PC-9 (cell line): ENCODE data around the gene ABCB8. TPM values are rescaled to one million over a fixed set of nuclear protein-coding genes. Genes with fewer than 3 reads are reported as not detected.

Experiments
- Bru-seq: library from RNA; stranded (reverse); fragments of 400-500 nt; gene quantifications from one replicate; lab custom pipeline; 2021; lab: Mats Ljungman, UMichigan
- BruChase-seq, 2 experiments: library from RNA; stranded (reverse); fragments of 400-500 nt; gene quantifications; one replicate each; lab custom pipeline; 2021; lab: Mats Ljungman, UMichigan
- BruUV-seq: library from RNA; stranded (reverse); fragments of 400-500 nt; replicated peaks from 2 replicates; lab custom pipeline; 2021; lab: Mats Ljungman, UMichigan
- CTCF ChIA-PET: fragments of 300-600 bp; sonication (Branson Sonifier 250); formaldehyde crosslinking; loops from one replicate; lab custom pipeline; 2022; ENCODE audit warnings: antibody characterized with exemption; lab: Charles Lee
- POLR2A ChIA-PET: fragments of 300-600 bp; sonication (Branson Sonifier 250); formaldehyde crosslinking; loops from one replicate; lab custom pipeline; 2022; ENCODE audit warnings: antibody characterized with exemption; ENCODE audit not compliant: unreplicated experiment; lab: Charles Lee
- DNase-seq, 2 experiments: peaks; one replicate each; pipeline versions ENCODE4 v3.0.0 to v3.0.0-alpha.2; 2015 to 2022; ENCODE audit warnings: mixed read lengths in 1 of 2
- H2AFZ ChIP-seq: fragments of 200-600 bp; sonication (generic); 2 replicates; pipeline ENCODE4 v1.8.1; 2017; ENCODE audit warnings: antibody characterized with exemption
- H3F3A ChIP-seq: fragments of 200-600 bp; sonication (generic); 2 replicates; pipeline ENCODE4 v1.8.1; 2017; ENCODE audit warnings: antibody characterized with exemption, mild to moderate bottlenecking, low read depth; ENCODE audit not compliant: insufficient read depth
- H3K27ac ChIP-seq: fragments of 200-600 bp; sonication (generic); 2 replicates; pipeline ENCODE4 v1.6.1; 2016; ENCODE audit warnings: mixed run types
- H3K27me3 ChIP-seq: fragments of 200-600 bp; sonication (generic); 2 replicates; pipeline ENCODE4 v1.6.1; 2016; ENCODE audit warnings: low read depth, mixed run types; ENCODE audit not compliant: insufficient read depth
- H3K36me3 ChIP-seq: fragments of 200-600 bp; sonication (generic); 2 replicates; pipeline ENCODE4 v1.6.1; 2016; ENCODE audit warnings: low read depth, mixed run types
- H3K4me1 ChIP-seq: fragments of 200-600 bp; sonication (generic); replicated peaks from 2 replicates; pipeline ENCODE4 v1.6.1; 2016; ENCODE audit warnings: mixed run types; ENCODE audit not compliant: insufficient read depth
- H3K4me2 ChIP-seq: fragments of 200-600 bp; sonication (generic); 2 replicates; pipeline ENCODE4 v1.6.1; 2017; ENCODE audit warnings: mixed run types
- H3K4me3 ChIP-seq: fragments of 200-600 bp; sonication (generic); 2 replicates; pipeline ENCODE4 v1.6.1; 2016; ENCODE audit warnings: mixed run types
- H3K79me2 ChIP-seq: fragments of 200-600 bp; sonication (generic); 2 replicates; pipeline ENCODE4 v1.6.1; 2017; ENCODE audit warnings: low read depth, mixed run types
- H3K9me2 ChIP-seq: fragments of 200-600 bp; sonication (generic); 2 replicates; pipeline ENCODE4 v1.8.1; 2017; ENCODE audit warnings: mild to moderate bottlenecking; ENCODE audit not compliant: insufficient read depth
- H3K9me3 ChIP-seq: fragments of 200-600 bp; sonication (generic); 2 replicates; pipeline ENCODE4 v1.8.1; 2016; ENCODE audit warnings: low read depth; ENCODE audit not compliant: insufficient read depth
- H4K20me1 ChIP-seq: fragments of 200-600 bp; sonication (generic); 2 replicates; pipeline ENCODE4 v1.8.1; 2017; ENCODE audit not compliant: insufficient read depth
- CTCF ChIP-seq: fragments of 200-600 bp; sonication (generic); conservative IDR thresholded peaks from 2 replicates; pipeline ENCODE4 v1.6.1; 2017; ENCODE audit warnings: mixed run types, antibody characterized with exemption, mild to moderate bottlenecking, moderate library complexity
- EZH2 ChIP-seq: fragments of 200-600 bp; sonication (generic); IDR thresholded peaks from 2 replicates; pipeline ENCODE4 v1.8.0; 2017; ENCODE audit warnings: antibody characterized with exemption, low read depth
- intact Hi-C: fragments of 100-400 bp; cut with micrococcal nuclease; formaldehyde crosslinking; loops from one replicate; pipeline ENCODE4 v1.10.0; 2022; ENCODE audit not compliant: unreplicated experiment
- long read RNA-seq: library from polyadenylated mRNA; stranded (forward); transcript quantifications from one replicate; pipeline ENCODE4 v2.0.0, GENCODE V29; 2022
- total RNA-seq: library from RNA; stranded (reverse); gene quantifications from 2 replicates; pipeline ENCODE4 v1.2.3, GENCODE V29; 2021

Gene ABCB8
- 51.8 and 61.9 TPM in 2 replicates for total RNA-seq
- Bru-seq, nascent RNA = percentile 64 among the genes with signal in this experiment
- BruChase-seq, experiment 1, labeled RNA remaining after a 2-hour chase = percentile 63 among the genes with signal in this experiment
- percentile 79 among the genes with signal in this experiment for BruChase-seq, experiment 2, labeled RNA remaining after a 6-hour chase
- long read RNA-seq, full-length matches to known transcripts = 54 of 82 reads
- long read RNA-seq, partial matches to known transcripts = 14 of 82 reads
- long read RNA-seq, other reads (novel, unspliced or antisense) = 14 of 82 reads

GRCh38 chr7:151028131-151028947 is at the start of gene ABCB8:
ABCB8 (plus strand) TSS chr7:151028450; CDS start chr7:151028516, 66 bp downstream.
- H3F3A ChIP-seq = peaks cover 19% of the 10 kb centered on the region; the same call in 1 of the 2 replicates
- peak within 1 kb of the TSS; percentile 59 for H3K27ac ChIP-seq
- CTCF ChIA-PET = interaction anchor here (0.6 to 1.5 kb wide), 7 partner anchors 10 to 127 kb away, joined by 3 to 8 read pairs (median 4); partner anchors contain the start of gene FASTK
- H3K4me1 ChIP-seq = peaks cover 55% of the 10 kb centered on the region
- no peaks in the 10 kb centered on the region for H3K9me3 ChIP-seq
- peak within 1 kb of the TSS; percentile 59 for H3K4me3 ChIP-seq
- peak within 1 kb of the TSS; percentile 75 for H3K4me2 ChIP-seq
- H2AFZ ChIP-seq = peak within 1 kb of the TSS; percentile 79
- H3K36me3 ChIP-seq = no peaks in the 10 kb centered on the region
- H4K20me1 ChIP-seq = no peaks in the 10 kb centered on the region
- TF ChIP-seq EZH2 = no peak
- peak; percentile 73; the same call in 1 of the 2 replicates for TF ChIP-seq CTCF
- POLR2A ChIA-PET = interaction anchor here (0.6 to 1.1 kb wide), 13 partner anchors 19 to 1255 kb away, joined by 3 to 21 read pairs (median 4); partner anchors contain the start of genes CDK5 and ZNF467
- no peaks in the 10 kb centered on the region for H3K9me2 ChIP-seq
- no TSS peak for BruUV-seq
- intact Hi-C loops = loop anchor here (1.0 to 5.0 kb wide), 7 partner anchors 11 to 706 kb away; partner anchors contain the start of genes ACTR3C, AGAP3 and LRRC61
- H3K79me2 ChIP-seq = peaks cover 21% of the 10 kb centered on the region
- no peaks in the 10 kb centered on the region for H3K27me3 ChIP-seq
- DNase-seq = peak; percentile 99 to 100

- Histone ChIP-seq H2AFZ (no peak overlapping the region), H3K79me2 (no peaks in the 10 kb centered on the region), H3K9me3 (no peaks in the 10 kb centered on the region), H3K4me2 (no peak overlapping the region), H3K4me3 (no peak overlapping the region), H3K27ac (no peak overlapping the region), H3K36me3 (no peaks in the 10 kb centered on the region), H3K9me2 (no peaks in the 10 kb centered on the region), H4K20me1 (no peaks in the 10 kb centered on the region; the same call in 1 of the 2 replicates), H3K4me1 (0 out of 2 replicates have a peak, but pooled peaks cover 4% of the 10 kb centered on the region), H3F3A (no peaks in the 10 kb centered on the region), H3K27me3 (peaks cover 51% of the 10 kb centered on the region)
- ChIA-PET CTCF (no interaction called here), POLR2A (no interaction called here)
- intact Hi-C loops = loop anchor here (10.0 kb wide), 1 partner anchor 105 kb away; the partner anchor contains the start of genes AGAP3, FASTK and TMUB1
- BruUV-seq = no TSS peak
- no peak for TF ChIP-seq CTCF
- no peak for TF ChIP-seq EZH2
- DNase-seq = no peak
Measured at GRCh38 chr7:150979713-150980390, 48.4 kb upstream of the ABCB8 start.

DNA sequence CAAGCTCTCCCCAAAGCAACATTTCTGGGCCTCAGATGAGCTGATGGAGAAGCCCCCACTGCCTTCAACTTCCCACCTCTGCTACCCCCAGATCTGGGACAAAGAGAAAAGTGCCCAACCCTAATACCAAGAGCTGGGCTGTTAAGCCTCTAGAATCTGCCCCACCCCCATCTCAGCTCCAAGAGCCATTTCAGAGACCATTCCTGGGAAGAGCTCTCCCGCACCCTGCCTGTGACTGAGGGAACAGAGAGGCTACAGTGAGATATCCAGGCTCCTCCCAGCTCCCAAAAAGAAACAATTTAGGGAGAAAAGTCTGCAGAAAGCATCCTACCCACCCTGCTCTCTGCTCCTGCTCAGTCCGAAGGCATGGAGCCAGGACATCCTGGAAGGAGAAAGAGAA is 47.6 kb upstream of the ABCB8 start:
- H3K27me3 ChIP-seq = peaks cover 51% of the 10 kb centered on the region
- CTCF ChIA-PET = interaction anchor here (0.5 to 0.7 kb wide), 2 partner anchors 83 to 203 kb away, joined by 3 to 5 read pairs; no protein-coding TSS in a partner anchor

More for the DNA sequence above, 47.6 kb upstream of the ABCB8 start:
- Histone ChIP-seq H3K4me2 (no peak overlapping the region), H3K4me1 (no peaks in the 10 kb centered on the region), H3K9me3 (no peaks in the 10 kb centered on the region), H3K27ac (no peak overlapping the region), H2AFZ (no peak overlapping the region), H3F3A (no peaks in the 10 kb centered on the region), H3K36me3 (no peaks in the 10 kb centered on the region), H4K20me1 (no peaks in the 10 kb centered on the region; the same call in 1 of the 2 replicates), H3K79me2 (no peaks in the 10 kb centered on the region), H3K9me2 (no peaks in the 10 kb centered on the region), H3K4me3 (no peak overlapping the region)
- TF ChIP-seq EZH2 (no peak), CTCF (no peak)
- no peak for DNase-seq
- POLR2A ChIA-PET = no interaction called here
- intact Hi-C loops = no loop called here
- no TSS peak for BruUV-seq
